Measurements from ENCODE around the gene DNAH8.

The DNAH8 gene

DNA sequence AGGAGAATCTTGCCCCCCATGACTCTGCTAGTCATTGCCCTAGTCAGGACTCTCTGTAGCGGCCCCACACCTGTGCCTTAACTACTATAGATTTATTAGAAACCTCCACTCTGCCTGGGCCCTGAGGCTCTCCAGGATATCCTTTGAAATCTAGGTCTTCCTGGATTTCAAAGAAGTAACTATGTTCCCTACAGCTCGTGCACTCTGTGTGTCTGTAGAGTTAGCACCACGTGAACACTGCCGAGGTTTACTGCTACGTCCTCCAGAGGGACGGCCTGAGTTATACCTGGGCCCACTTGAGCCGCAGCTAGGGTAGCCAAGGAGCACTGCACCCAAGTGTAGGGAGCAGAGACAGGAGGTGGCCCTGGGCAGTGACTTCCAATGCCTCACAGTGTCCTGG is 353.3 kb downstream of the DNAH8 start:
- Histone ChIP-seq H3K9me3 (no peaks in the 10 kb centered on the region), H3K36me3 (replicated peaks) (no peaks in the 10 kb centered on the region), H3K4me3 (no peak overlapping the region), H3K27me3 (ENCODE audit: low read depth) (no peaks in the 10 kb centered on the region; the same call in 1 of the 2 replicates), H3K4me1 (no peaks in the 10 kb centered on the region)
- in situ Hi-C loops (cut with MboI; ENCODE audit: low sequenced_read_pairs): no loop called here
- no peak for DNase-seq (ENCODE audit: low spot score in 2 of 2)

DNA sequence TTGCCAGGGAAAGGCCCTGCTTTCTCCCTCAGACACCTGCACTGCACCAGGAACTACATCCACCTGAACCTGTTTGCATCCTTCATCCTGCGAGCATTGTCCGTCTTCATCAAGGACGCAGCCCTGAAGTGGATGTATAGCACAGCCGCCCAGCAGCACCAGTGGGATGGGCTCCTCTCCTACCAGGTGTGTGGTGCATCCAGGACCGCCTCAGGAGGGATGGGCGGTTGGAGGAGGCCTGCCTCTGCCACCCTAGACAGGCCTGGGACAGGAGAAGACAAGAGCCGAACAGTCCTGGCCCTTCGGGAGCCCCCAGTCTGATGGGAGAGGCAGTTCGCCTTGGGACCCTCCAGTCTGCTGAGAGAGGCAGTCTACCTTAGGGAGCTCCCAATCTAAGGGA is 357.7 kb downstream of the DNAH8 start:
- Histone ChIP-seq H3K4me1 (no peaks in the 10 kb centered on the region), H3K9me3 (no peaks in the 10 kb centered on the region), H3K27me3 (ENCODE audit: low read depth) (no peaks in the 10 kb centered on the region; the same call in 1 of the 2 replicates), H3K36me3 (replicated peaks) (no peaks in the 10 kb centered on the region), H3K4me3 (no peak overlapping the region)
- in situ Hi-C loops (cut with MboI; ENCODE audit: low sequenced_read_pairs): no loop called here
- DNase-seq (ENCODE audit: low spot score in 2 of 2): no peak

DNA sequence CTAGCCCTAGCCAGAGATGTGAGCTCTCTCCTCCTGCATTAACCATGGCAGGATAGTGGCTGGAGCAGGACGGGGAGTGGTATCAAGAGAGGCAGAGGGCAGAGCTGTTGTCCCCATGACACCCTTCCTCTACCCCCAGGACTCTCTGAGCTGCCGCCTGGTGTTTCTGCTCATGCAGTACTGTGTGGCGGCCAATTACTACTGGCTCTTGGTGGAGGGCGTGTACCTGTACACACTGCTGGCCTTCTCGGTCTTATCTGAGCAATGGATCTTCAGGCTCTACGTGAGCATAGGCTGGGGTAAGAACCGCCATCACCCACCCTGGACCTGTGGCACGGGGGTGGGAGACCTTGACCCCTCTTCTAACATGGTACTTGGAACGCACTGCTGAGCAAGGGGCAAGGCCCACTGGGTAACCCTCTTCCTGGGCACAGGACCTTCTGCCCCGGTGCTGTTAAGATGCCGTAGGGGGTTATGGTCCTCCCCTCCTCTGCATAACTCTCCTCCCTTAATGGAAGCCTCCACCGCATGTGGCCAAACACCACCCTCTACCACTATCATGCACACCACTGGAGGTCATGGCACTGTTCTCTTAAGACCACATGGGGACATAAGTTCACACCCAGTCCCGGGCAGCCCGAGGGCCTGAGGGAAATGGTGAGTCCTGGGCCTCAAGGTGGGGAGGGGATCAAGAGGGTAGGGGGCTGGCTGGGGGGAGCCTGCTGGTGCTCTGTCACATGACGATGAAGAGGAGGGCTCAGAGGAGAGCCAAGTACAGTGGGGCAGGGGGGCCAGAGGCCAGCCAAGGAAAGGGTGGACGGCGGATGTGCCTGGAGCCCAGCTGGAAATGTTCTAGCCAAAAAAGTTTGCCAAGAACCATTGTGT is 358.6 kb downstream of the DNAH8 start:
- Histone ChIP-seq H3K27me3 (ENCODE audit: low read depth) (no peaks in the 10 kb centered on the region; the same call in 1 of the 2 replicates), H3K9me3 (no peaks in the 10 kb centered on the region), H3K4me1 (no peaks in the 10 kb centered on the region), H3K36me3 (replicated peaks) (no peaks in the 10 kb centered on the region), H3K4me3 (no peak overlapping the region)
- in situ Hi-C loops (cut with MboI; ENCODE audit: low sequenced_read_pairs): no loop called here
- no peak for DNase-seq (ENCODE audit: low spot score in 2 of 2)

DNA sequence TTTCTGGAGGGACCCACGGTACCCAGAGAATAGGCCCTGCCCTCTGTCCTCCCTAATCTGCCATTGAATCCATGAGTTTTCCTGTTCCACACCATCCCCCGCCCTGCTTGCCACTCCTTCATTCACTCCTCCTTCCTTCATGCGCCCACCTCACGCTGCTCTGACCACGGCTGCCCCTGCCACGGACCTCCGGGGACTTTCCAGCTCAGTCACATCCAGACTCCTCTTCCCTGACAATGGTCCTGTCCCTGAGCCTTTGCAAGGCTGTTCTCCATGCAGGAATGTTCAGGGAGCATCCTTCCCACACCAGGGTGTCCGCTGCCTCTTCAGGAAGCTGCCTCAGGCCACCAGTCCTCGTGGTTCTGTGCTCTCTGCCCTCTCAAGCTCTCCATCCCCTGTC is 359.4 kb downstream of the DNAH8 start:
- in situ Hi-C loops (cut with MboI; ENCODE audit: low sequenced_read_pairs): no loop called here
- H3K36me3 ChIP-seq (replicated peaks): no peaks in the 10 kb centered on the region
- no peaks in the 10 kb centered on the region for H3K9me3 ChIP-seq
- H3K4me3 ChIP-seq: no peak overlapping the region
- H3K27me3 ChIP-seq (ENCODE audit: low read depth): no peaks in the 10 kb centered on the region; the same call in 1 of the 2 replicates
- H3K4me1 ChIP-seq: no peaks in the 10 kb centered on the region
- no peak for DNase-seq (ENCODE audit: low spot score in 2 of 2)

DNA sequence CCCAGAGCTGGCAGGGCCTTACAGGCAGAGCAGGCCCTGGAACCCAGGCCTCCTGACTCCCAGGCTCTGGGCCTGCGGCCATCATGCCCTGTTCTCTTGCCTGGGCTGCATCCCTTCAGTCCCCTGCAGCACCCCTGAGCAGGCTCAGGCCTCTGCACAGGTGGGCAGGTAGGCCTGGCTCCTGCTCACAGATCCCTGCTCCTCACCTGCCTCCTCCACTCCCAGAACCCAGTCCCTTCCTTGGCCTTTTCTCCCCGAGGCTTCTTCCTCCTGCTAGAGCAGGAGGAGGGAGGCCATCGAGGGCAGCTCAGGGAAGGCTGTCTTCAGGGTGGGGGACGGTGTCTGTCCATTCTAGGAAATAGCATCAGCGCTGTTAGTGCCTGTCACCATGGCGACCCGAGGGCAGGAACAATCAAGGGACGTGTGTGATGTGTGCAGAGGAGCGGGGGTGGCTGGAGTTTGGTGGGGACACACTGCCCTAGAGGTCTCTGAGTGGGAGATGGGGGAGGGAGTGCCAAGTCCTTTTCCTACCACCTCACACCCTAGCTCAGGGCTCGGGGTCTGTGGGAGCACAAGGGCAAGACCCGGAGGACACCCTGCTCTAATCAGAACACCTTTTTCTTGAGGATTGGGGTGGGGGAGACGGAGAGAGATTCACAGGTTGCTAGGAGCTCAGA is 360.0 kb downstream of the DNAH8 start:
- in situ Hi-C loops (cut with MboI; ENCODE audit: low sequenced_read_pairs): no loop called here
- H3K4me1 ChIP-seq: no peaks in the 10 kb centered on the region

DNA sequence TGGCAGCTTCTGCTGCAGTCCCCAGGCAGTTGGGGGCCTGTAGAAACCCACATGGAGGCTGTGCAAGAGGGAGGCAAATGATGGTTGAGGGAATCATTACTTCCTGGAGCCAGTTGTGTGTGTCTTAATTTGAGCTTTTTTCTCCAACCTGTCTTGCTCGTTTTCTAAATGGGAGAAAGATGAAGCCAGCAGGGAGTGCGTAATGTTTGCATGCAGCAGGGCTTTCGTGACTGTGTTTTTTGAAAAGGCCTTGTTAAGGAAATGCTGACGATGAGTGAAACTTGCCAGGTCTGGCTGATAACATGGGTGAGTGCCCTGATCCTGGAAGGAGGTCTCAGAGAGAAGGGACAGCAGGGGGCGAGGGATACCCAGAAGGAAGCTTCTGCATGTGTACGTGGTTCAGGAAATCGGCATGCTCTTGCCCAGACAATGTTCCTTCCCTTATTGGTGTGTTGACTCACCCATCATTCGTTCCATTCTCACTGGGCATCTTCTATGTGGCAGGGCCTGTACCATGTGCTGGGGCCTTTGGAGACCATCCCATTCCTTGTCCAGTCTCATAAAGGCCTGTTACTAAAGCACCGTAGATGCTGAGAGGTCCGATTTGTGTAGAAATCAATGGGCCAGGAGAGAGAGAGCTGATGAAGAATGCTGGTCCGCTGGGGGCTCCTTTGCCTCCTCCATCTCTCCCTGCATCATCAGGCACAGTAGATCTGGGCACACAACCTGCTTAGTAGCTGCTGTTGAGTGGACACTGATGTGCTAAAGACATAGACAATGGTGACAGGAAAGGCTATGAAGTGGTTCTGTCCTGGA is 360.9 kb downstream of the DNAH8 start:
- in situ Hi-C loops (cut with MboI; ENCODE audit: low sequenced_read_pairs): no loop called here
- no peaks in the 10 kb centered on the region for H3K36me3 ChIP-seq (replicated peaks)
- no peak overlapping the region for H3K4me3 ChIP-seq
- no peaks in the 10 kb centered on the region for H3K4me1 ChIP-seq
- DNase-seq (ENCODE audit: low spot score in 2 of 2): no peak
- no peaks in the 10 kb centered on the region; the same call in 1 of the 2 replicates for H3K27me3 ChIP-seq (ENCODE audit: low read depth)
- no peaks in the 10 kb centered on the region for H3K9me3 ChIP-seq

More for the DNA sequence above, 360.0 kb downstream of the DNAH8 start:
- Histone ChIP-seq H3K9me3 (no peaks in the 10 kb centered on the region), H3K4me3 (no peak overlapping the region), H3K36me3 (replicated peaks) (no peaks in the 10 kb centered on the region), H3K27me3 (ENCODE audit: low read depth) (no peaks in the 10 kb centered on the region; the same call in 1 of the 2 replicates)
- no peak for DNase-seq (ENCODE audit: low spot score in 2 of 2)

DNA sequence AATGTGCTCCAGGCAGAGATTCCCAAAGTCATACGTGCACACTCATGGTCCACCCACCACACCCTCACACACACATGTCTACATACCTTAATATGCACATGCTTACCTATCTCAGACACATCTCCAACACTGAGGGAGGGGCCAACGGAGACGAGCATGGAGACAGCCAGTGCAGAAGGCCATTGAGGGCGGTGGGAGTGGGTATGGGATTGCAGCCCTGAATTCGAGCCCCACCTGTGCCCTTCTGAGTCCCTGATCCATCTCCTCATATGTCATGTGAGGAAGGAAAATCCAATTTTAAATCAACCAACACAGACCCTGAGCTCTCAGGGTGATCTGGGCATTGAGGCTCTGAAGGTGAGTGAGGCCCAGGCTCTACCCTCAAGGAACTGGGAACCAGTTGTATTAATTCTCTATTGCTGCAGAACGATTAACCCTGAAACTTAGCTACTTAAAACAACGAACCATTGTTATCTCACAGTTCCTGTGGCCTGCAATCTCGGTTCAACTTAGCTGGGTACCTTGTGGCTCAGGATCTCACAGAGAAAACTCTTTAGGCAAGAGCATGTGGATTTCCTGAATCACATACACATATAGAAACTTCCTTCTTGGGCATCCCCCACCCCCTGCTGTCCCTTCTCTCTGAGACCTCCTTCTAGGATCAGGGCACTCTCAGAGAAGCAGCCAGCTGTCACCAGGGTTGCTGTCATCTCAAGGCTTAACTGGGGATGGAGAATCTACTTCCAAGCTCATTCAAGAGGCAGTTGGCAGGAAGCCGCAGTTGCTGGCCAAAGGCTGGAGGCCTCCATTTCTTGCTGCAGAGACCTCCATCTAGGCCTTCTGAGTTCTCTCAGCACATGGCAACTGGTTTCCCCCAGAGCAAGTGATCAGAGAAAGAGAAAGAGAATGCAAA is 361.8 kb downstream of the DNAH8 start:
- DNase-seq (ENCODE audit: low spot score in 2 of 2): no peak
- no peak overlapping the region for H3K4me3 ChIP-seq
- H3K9me3 ChIP-seq: no peaks in the 10 kb centered on the region
- H3K27me3 ChIP-seq (ENCODE audit: low read depth): no peaks in the 10 kb centered on the region
- in situ Hi-C loops (cut with MboI; ENCODE audit: low sequenced_read_pairs): no loop called here
- no peaks in the 10 kb centered on the region for H3K4me1 ChIP-seq
- H3K36me3 ChIP-seq (replicated peaks): no peaks in the 10 kb centered on the region

DNA sequence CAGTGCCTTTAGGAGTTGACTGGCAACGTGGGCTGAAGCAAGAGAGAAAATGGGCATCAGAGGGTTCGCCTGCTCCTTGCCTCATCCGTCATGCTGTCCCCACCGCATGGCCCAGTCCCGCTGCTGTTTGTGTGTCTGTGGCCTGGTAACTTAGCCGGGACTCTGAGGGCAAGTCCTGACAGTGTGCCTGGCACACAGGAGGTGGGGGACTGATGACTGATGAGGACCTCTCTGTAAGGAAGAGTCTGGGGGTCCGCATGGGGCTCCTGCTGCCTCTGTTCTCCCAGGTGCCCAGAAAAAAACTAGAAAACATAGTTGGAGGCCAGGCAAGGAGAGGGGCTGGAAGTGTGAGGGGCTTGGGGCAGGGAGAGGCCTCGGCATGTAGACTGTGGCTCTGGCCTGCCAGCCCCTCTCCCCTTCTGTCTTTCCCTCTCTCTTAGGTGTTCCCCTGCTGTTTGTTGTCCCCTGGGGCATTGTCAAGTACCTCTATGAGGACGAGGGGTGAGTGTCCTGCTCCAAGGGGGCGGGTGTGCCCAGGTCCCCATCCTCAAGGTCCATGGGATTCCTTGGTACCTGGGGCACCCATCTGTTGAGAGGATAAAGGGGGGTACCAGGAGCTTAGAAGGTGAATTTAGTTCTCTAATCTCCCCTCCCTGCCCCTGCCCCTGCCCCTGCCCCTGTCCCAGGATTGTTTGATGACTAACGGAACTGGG is 362.9 kb downstream of the DNAH8 start:
- H3K4me3 ChIP-seq: no peak overlapping the region
- in situ Hi-C loops (cut with MboI; ENCODE audit: low sequenced_read_pairs): no loop called here
- H3K9me3 ChIP-seq: no peaks in the 10 kb centered on the region
- DNase-seq (ENCODE audit: low spot score in 2 of 2): no peak
- no peaks in the 10 kb centered on the region for H3K36me3 ChIP-seq (replicated peaks)
- no peaks in the 10 kb centered on the region for H3K27me3 ChIP-seq (ENCODE audit: low read depth)
- no peaks in the 10 kb centered on the region for H3K4me1 ChIP-seq

DNA sequence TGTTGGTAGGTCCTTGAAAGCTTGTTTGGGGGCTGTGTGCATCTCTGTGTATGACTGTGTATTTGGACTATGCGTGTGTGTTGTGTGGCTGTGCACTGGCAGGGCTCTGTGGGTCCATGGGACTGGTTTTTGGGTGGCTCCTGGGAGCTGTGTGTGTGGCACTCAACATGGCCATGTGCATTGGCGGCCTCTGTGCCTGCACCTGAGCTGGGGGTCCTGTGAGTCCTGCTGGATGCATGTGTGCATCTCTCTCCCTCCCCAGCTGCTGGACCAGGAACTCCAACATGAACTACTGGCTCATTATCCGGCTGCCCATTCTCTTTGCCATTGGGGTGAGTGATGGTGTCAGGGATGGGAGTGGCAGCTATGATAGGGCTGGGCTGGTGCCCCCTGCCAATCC is 363.6 kb downstream of the DNAH8 start:
- no peaks in the 10 kb centered on the region for H3K36me3 ChIP-seq (replicated peaks)
- no peak overlapping the region for H3K4me3 ChIP-seq
- DNase-seq (ENCODE audit: low spot score in 2 of 2): no peak
- in situ Hi-C loops (cut with MboI; ENCODE audit: low sequenced_read_pairs): no loop called here
- no peaks in the 10 kb centered on the region for H3K27me3 ChIP-seq (ENCODE audit: low read depth)
- no peaks in the 10 kb centered on the region for H3K4me1 ChIP-seq
- no peaks in the 10 kb centered on the region for H3K9me3 ChIP-seq

DNA sequence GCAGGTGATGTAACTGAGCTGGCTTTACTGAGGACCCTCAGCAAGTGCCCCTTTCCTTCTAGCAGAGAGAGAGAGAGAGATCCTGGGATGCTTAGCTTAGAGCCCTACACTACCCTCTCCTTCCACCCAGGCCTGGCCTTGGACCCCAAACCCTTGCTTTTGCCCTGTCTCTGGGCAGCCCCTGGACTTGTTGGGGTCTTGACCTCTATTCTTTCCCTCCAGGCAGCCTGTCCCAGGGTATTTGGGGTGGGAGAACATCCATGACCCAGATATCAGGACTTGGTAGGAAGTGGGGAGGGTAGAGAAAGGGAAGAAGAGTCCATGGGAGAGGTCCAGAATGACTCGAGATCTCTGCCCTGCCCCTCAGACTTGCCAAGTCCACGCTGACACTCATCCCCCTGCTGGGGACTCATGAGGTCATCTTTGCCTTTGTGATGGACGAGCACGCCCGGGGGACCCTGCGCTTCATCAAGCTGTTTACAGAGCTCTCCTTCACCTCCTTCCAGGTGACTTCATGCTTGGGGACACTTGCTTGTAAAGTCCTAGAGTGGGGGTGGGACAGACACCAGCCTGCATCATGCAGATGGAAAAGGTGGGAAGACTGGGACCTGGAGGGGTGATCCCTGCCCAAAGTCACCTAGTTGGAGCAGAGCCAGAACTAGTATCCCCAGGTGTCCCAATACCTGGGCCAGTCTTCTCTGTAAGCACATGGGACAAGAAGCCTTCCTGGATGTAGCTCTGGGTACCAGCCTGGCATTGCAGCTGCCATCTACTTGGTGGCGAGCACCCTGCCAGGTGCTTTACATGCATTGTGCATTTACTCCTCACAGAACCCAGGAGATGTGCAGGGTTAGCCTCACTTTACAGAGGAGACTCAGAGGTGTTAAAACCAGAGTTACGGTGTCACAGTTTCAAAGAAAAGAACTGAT is 364.4 kb downstream of the DNAH8 start:
- no peak overlapping the region for H3K4me3 ChIP-seq

More for the DNA sequence above, 364.4 kb downstream of the DNAH8 start:
- no peaks in the 10 kb centered on the region for H3K4me1 ChIP-seq
- H3K9me3 ChIP-seq: no peaks in the 10 kb centered on the region
- in situ Hi-C loops (cut with MboI; ENCODE audit: low sequenced_read_pairs): no loop called here
- no peaks in the 10 kb centered on the region for H3K27me3 ChIP-seq (ENCODE audit: low read depth)
- DNase-seq (ENCODE audit: low spot score in 2 of 2): no peak
- H3K36me3 ChIP-seq (replicated peaks): no peaks in the 10 kb centered on the region
